Endodermal cell (in vitro differentiated cells): ENCODE data around the gene NRARP. TPM values are rescaled to one million over a fixed set of nuclear protein-coding genes. Genes with fewer than 3 reads are reported as not detected.

Source experiments
- DNase-seq: peaks from one replicate; pipeline ENCODE4 v3.0.0-alpha.2; 2017
- H3K27ac ChIP-seq: 2 replicates; pipeline ENCODE4 v1.5.1; 2013; ENCODE audit warnings: mild to moderate bottlenecking, low read depth, low read length, moderate library complexity
- H3K27me3 ChIP-seq: 2 replicates; pipeline ENCODE4 v1.6.1; 2013; ENCODE audit warnings: mild to moderate bottlenecking, low read length, moderate library complexity; ENCODE audit not compliant: insufficient read depth, control insufficient read depth, poor library complexity, severe bottlenecking
- H3K36me3 ChIP-seq: 2 replicates; pipeline ENCODE4 v1.7.0; 2013; ENCODE audit warnings: mild to moderate bottlenecking, low read length, moderate library complexity; ENCODE audit not compliant: control insufficient read depth, insufficient read depth
- H3K4me1 ChIP-seq: one replicate; pipeline ENCODE4 v1.7.0; 2013; ENCODE audit warnings: low read length; ENCODE audit not compliant: control insufficient read depth, insufficient read depth
- H3K4me3 ChIP-seq: 2 replicates; pipeline ENCODE4 v1.5.1; 2013; ENCODE audit warnings: mild to moderate bottlenecking, low read length, moderate library complexity
- H3K9ac ChIP-seq: 2 replicates; pipeline ENCODE4 v1.6.1; 2013; ENCODE audit warnings: mild to moderate bottlenecking, low read length, moderate library complexity; ENCODE audit not compliant: poor library complexity, severe bottlenecking; ENCODE audit errors: extremely low read depth
- H3K9me3 ChIP-seq: 2 replicates; pipeline ENCODE4 v1.6.1; 2013; ENCODE audit warnings: mild to moderate bottlenecking, low read length, moderate library complexity; ENCODE audit not compliant: control insufficient read depth
- H3K27ac Mint-ChIP-seq: 2 replicates; pipeline ENCODE4 v1.8.0; 2020; ENCODE audit warnings: mixed read lengths
- H3K27me3 Mint-ChIP-seq: 2 replicates; pipeline ENCODE4 v1.8.0; 2021; ENCODE audit warnings: mild to moderate bottlenecking, mixed read lengths; ENCODE audit not compliant: insufficient read depth
- H3K36me3 Mint-ChIP-seq: 2 replicates; pipeline ENCODE4 v1.8.0; 2020; ENCODE audit warnings: low read depth, mixed read lengths
- H3K4me1 Mint-ChIP-seq: 2 replicates; pipeline ENCODE4 v1.8.0; 2020; ENCODE audit warnings: mixed read lengths
- H3K4me3 Mint-ChIP-seq: 2 replicates; pipeline ENCODE4 v1.8.0; 2020; ENCODE audit warnings: mild to moderate bottlenecking, moderate library complexity, mixed read lengths
- H3K9me3 Mint-ChIP-seq: 2 replicates; pipeline ENCODE4 v1.8.0; 2020; ENCODE audit warnings: mild to moderate bottlenecking, mixed read lengths
- WGBS, 2 experiments: methylation state at CpG; one replicate each; pipeline versions ENCODE4 v1.1.5 to v1.1.7; 2013; ENCODE audit warnings: missing lambda C conversion rate in 2 of 2, mixed read lengths in 1 of 2; ENCODE audit not compliant: insufficient coverage in 1 of 2, insufficient read length in 1 of 2; 5-methylcytosine and 5-hydroxymethylcytosine counted together
- total RNA-seq, 2 donors: library from RNA; stranded (reverse); fragmentation: NEBNext Ultra II Directional in 1 of 2; extraction: Animal tissue kit (Norgen Biotek cat#: 25700) in 1 of 2; gene quantifications; 2 replicates in 1 of 2; 3 replicates in 1 of 2; pipeline ENCODE4 v1.2.1, GENCODE V29; 2021
- TF ChIP-seq, protein P1 (sequence below): fragments of 200-600 bp; sonication (generic); conservative IDR thresholded peaks from 2 replicates; pipeline ENCODE4 v1.5.0; 2021; ENCODE audit warnings: antibody characterized with exemption, mild to moderate bottlenecking

The NRARP gene
- total RNA-seq, 2 donors from 2014 or later = 12.1 to 12.9 TPM

DNA sequence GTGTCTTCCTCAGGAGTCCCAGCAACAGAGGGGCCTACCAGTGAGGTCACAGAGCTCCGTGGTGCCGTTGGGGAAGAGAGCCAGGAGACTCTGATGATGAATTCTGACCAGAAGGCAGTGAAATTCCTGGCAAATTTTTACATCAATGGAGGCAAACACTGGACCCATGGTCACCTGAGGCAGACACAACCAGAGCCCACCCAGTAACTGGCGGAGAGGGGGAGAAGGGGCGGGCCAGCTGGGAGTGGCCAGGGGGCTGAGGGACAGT lies 50.9 kb downstream of the NRARP start, which contains the start of gene STPG3:
STPG3 (plus strand) TSS at position 93 of the 268 bp plus-strand sequence; CDS start at position 94, 1 bp downstream.
- WGBS, 2 experiments = 73 to 88% methylated on average over 3 to 4 of the region's 4 CpGs

DNA sequence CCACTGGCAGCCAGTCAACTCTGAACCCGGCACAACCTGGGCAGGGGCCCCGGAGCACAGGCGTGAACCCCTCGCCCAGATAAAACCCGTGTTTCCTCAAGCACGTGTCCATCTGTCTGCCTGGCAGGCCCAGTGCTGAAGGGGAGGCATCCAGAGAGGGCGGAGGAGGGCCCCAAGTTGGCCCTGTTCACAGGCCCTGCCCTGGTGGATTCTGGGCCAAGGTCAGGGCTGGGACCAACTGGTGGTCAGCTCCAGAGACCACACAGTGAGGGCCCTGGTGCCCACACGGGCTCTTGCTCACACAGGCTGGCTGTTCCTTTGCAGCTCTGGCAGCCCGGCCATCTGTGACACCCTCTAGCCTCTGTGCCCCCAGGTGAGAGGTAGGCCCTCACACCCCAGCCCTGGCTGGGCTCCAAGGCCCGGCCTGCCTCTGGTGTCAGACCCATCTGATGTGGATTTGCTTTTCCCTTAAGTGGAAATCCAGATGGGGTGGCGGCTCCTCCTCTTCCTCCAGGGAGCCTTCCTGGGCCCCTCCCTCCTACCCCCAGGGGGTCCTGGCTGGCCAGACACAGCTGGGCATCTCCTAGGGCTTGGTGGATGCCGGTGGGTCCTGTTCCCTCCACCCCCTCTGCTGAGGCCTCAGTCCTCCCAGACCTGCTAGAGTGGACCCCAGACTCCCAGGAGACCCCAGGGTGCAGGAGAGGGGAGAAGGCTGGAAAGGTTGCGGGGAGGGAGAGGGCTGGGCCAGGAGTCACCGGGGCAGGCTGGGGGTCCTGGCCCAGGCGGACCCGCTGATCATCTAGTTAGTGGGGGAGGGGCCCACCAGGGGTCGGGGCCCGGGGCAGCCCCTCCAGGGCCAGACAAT lies 51.5 kb downstream of the NRARP start:
- Histone ChIP-seq H3K27me3 (no peaks in the 10 kb centered on the region), H3K36me3 (no peaks in the 10 kb centered on the region), H3K9me3 (no peaks in the 10 kb centered on the region), H3K4me1 (peaks cover 8% of the 10 kb centered on the region), H3K4me3 (no peak overlapping the region), H3K9ac (no peak overlapping the region), H3K27ac (no peak overlapping the region)
- Mint-ChIP-seq H3K4me1 (peaks cover 21% of the 10 kb centered on the region), H3K27me3 (peaks cover 4% of the 10 kb centered on the region), H3K36me3 (no peaks in the 10 kb centered on the region), H3K9me3 (no peaks in the 10 kb centered on the region), H3K4me3 (no peak overlapping the region), H3K27ac (no peak overlapping the region)
- TF ChIP-seq, protein P1, sequence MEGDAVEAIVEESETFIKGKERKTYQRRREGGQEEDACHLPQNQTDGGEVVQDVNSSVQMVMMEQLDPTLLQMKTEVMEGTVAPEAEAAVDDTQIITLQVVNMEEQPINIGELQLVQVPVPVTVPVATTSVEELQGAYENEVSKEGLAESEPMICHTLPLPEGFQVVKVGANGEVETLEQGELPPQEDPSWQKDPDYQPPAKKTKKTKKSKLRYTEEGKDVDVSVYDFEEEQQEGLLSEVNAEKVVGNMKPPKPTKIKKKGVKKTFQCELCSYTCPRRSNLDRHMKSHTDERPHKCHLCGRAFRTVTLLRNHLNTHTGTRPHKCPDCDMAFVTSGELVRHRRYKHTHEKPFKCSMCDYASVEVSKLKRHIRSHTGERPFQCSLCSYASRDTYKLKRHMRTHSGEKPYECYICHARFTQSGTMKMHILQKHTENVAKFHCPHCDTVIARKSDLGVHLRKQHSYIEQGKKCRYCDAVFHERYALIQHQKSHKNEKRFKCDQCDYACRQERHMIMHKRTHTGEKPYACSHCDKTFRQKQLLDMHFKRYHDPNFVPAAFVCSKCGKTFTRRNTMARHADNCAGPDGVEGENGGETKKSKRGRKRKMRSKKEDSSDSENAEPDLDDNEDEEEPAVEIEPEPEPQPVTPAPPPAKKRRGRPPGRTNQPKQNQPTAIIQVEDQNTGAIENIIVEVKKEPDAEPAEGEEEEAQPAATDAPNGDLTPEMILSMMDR = no peak
- WGBS, 2 experiments = 88 to 90% methylated on average over 11 to 17 of the region's 18 CpGs
- DNase-seq = no peak

More for the DNA sequence above, 50.9 kb downstream of the NRARP start, which contains the start of gene STPG3:
- no peak within 1 kb of the TSS for H3K27ac Mint-ChIP-seq
- no peaks in the 10 kb centered on the region for H3K27me3 ChIP-seq
- no peaks in the 10 kb centered on the region for H3K9me3 ChIP-seq
- H3K4me1 Mint-ChIP-seq = peaks cover 20% of the 10 kb centered on the region
- TF ChIP-seq, protein P1 = no peak
- H3K4me3 Mint-ChIP-seq = no peak within 1 kb of the TSS
- no peak for DNase-seq
- no peak within 1 kb of the TSS for H3K9ac ChIP-seq
- H3K27ac ChIP-seq = no peak within 1 kb of the TSS
- H3K9me3 Mint-ChIP-seq = no peaks in the 10 kb centered on the region
- H3K4me3 ChIP-seq = no peak within 1 kb of the TSS
- peaks cover 9% of the 10 kb centered on the region for H3K4me1 ChIP-seq
- H3K36me3 ChIP-seq = no peaks in the 10 kb centered on the region
- H3K27me3 Mint-ChIP-seq = peaks cover 4% of the 10 kb centered on the region
- no peaks in the 10 kb centered on the region for H3K36me3 Mint-ChIP-seq

Other genes with a start within 250 kb of the NRARP start
- gene ENTPD2, start 248.2 kb downstream of the NRARP start, total RNA-seq = 1 to 10 TPM; 1.2 to 2.4 TPM
- gene SAPCD2, start 231.7 kb downstream of the NRARP start, total RNA-seq = 10 to 100 TPM; 20.8 to 24.9 TPM
- gene UAP1L1, start 224.8 kb downstream of the NRARP start, total RNA-seq = 1 to 10 TPM; 2.6 to 4.5 TPM
- gene MAN1B1, start 215.3 kb downstream of the NRARP start, total RNA-seq = 10 to 100 TPM; 62.1 to 63.5 TPM
- 10 to 100 TPM; 20.1 to 30.6 TPM for gene DPP7, start 187.5 kb downstream of the NRARP start, total RNA-seq
- under 1 TPM; 0.35 to 0.73 TPM for gene GRIN1, start 163.1 kb downstream of the NRARP start, total RNA-seq
- under 1 TPM in 1 of 2 donors, not detected in 1; 0.53 TPM for gene LRRC26, start 132.2 kb downstream of the NRARP start, total RNA-seq
- under 1 TPM in 1 of 2 donors, not detected in 1; 0.62 TPM for gene TMEM210, start 130.2 kb downstream of the NRARP start, total RNA-seq
- gene ANAPC2, start 113.7 kb downstream of the NRARP start, total RNA-seq = 10 to 100 TPM; 66.5 to 69.2 TPM
- gene SSNA1, start 113.6 kb downstream of the NRARP start, total RNA-seq = 10 to 100 TPM; 66.5 to 67.7 TPM
- 10 to 100 TPM; 19.0 to 23.9 TPM for gene TPRN, start 101.5 kb downstream of the NRARP start, total RNA-seq
- gene TMEM203, start 96.6 kb downstream of the NRARP start, total RNA-seq = 10 to 100 TPM; 34.0 to 39.5 TPM
- 10 to 100 TPM; 39.2 to 41.4 TPM for gene NDOR1, start 96.6 kb downstream of the NRARP start, total RNA-seq
- 10 to 100 TPM; 10.5 to 15.6 TPM for gene RNF208, start 80.0 kb downstream of the NRARP start, total RNA-seq
- 1 to 10 TPM; 1.4 to 1.8 TPM for gene CYSRT1, start 77.1 kb downstream of the NRARP start, total RNA-seq
- gene RNF224, start 74.8 kb downstream of the NRARP start, total RNA-seq = under 1 TPM; 0.24 to 0.38 TPM
- under 1 TPM in 1 of 2 donors, not detected in 1; 0.15 TPM for gene SLC34A3, start 71.4 kb downstream of the NRARP start, total RNA-seq
- gene TUBB4B, start 61.0 kb downstream of the NRARP start, total RNA-seq = 100 to 1,000 TPM; 328 to 415 TPM
- not detected for gene STPG3, start 51.0 kb downstream of the NRARP start, total RNA-seq
- gene NELFB, start 46.9 kb downstream of the NRARP start, total RNA-seq = 10 to 100 TPM; 73.3 to 86.6 TPM
- 10 to 100 TPM; 14.2 to 18.9 TPM for gene TOR4A, start 24.5 kb downstream of the NRARP start, total RNA-seq
- 10 to 100 TPM; 15.5 to 31.0 TPM for gene EXD3, start 120.9 kb upstream of the NRARP start, total RNA-seq
- gene NOXA1, start 121.1 kb upstream of the NRARP start, total RNA-seq = 1 to 10 TPM; 5.0 to 5.9 TPM
- gene ENTPD8, start 139.1 kb upstream of the NRARP start, total RNA-seq = under 1 TPM; 0.33 to 0.75 TPM
- 10 to 100 TPM; 58.9 to 66.0 TPM for gene NSMF, start 157.1 kb upstream of the NRARP start, total RNA-seq
- gene PNPLA7, start 248.1 kb upstream of the NRARP start, total RNA-seq = 1 to 10 TPM; 2.0 to 2.4 TPM
- 10 to 100 TPM; 43.7 to 49.6 TPM for gene MRPL41, start 249.6 kb upstream of the NRARP start, total RNA-seq